MM.1S (cell line): ENCODE results near the gene TMEM86B.

ENCODE experiments used
- DNase-seq: peaks from one replicate; pipeline ENCODE4 v3.0.0-alpha.2; 2015
- H2AFZ ChIP-seq: fragments of 300-600 bp; sonication (generic); 2 replicates; pipeline ENCODE4 v1.6.0; 2016; ENCODE audit warnings: antibody characterized with exemption, low read length
- H3F3A ChIP-seq: fragments of 300-600 bp; sonication (generic); 2 replicates; pipeline ENCODE4 v1.6.1; 2016; ENCODE audit warnings: mild to moderate bottlenecking, antibody characterized with exemption, low read length, moderate library complexity, mixed read lengths; ENCODE audit not compliant: insufficient read depth
- H3K27ac ChIP-seq: fragments of 300-600 bp; sonication (generic); 2 replicates; pipeline ENCODE4 v1.5.1; 2016; ENCODE audit warnings: mild to moderate bottlenecking, low read length
- H3K27me3 ChIP-seq: fragments of 300-600 bp; sonication (generic); replicated peaks from 2 replicates; pipeline ENCODE4 v1.6.0; 2016; ENCODE audit warnings: low read length; ENCODE audit not compliant: insufficient read depth
- H3K36me3 ChIP-seq: fragments of 300-600 bp; sonication (generic); replicated peaks from 2 replicates; pipeline ENCODE4 v1.6.1; 2016; ENCODE audit warnings: mild to moderate bottlenecking, low read length, mixed read lengths; ENCODE audit not compliant: insufficient read depth
- H3K4me1 ChIP-seq: fragments of 300-600 bp; sonication (generic); 2 replicates; pipeline ENCODE4 v1.6.1; 2016; ENCODE audit warnings: low read length, mixed read lengths
- H3K4me2 ChIP-seq: fragments of 300-600 bp; sonication (generic); 2 replicates; pipeline ENCODE4 v1.6.0; 2016; ENCODE audit warnings: low read depth, low read length
- H3K4me3 ChIP-seq: fragments of 300-600 bp; sonication (generic); 2 replicates; pipeline ENCODE4 v1.5.1; 2016; ENCODE audit warnings: low read length, mixed read lengths
- H3K79me2 ChIP-seq: fragments of 300-600 bp; sonication (generic); 2 replicates; pipeline ENCODE4 v1.6.1; 2016; ENCODE audit warnings: mixed run types, low read length, mixed read lengths
- H3K9ac ChIP-seq: fragments of 300-600 bp; sonication (generic); 2 replicates; pipeline ENCODE4 v1.6.1; 2016; ENCODE audit warnings: low read length, mixed read lengths
- H3K9me2 ChIP-seq: fragments of 300-600 bp; sonication (generic); replicated peaks from 2 replicates; pipeline ENCODE4 v1.6.1; 2016; ENCODE audit warnings: mild to moderate bottlenecking, low read length, mixed read lengths; ENCODE audit not compliant: insufficient read depth
- H3K9me3 ChIP-seq: fragments of 300-600 bp; sonication (generic); replicated peaks from 2 replicates; pipeline ENCODE4 v1.6.1; 2016; ENCODE audit warnings: mild to moderate bottlenecking, low read length, mixed read lengths; ENCODE audit not compliant: insufficient read depth
- H4K20me1 ChIP-seq: fragments of 300-600 bp; sonication (generic); 2 replicates; pipeline ENCODE4 v1.6.1; 2016; ENCODE audit warnings: mild to moderate bottlenecking, low read length, moderate library complexity, mixed read lengths; ENCODE audit not compliant: insufficient read depth
- EZH2 ChIP-seq: fragments of 300-600 bp; sonication (generic); optimal IDR thresholded peaks from 2 replicates; pipeline ENCODE3; 2017; ENCODE audit warnings: low read depth, mild to moderate bottlenecking, antibody characterized with exemption, low read length, mixed read lengths
- EZH2phosphoT487 ChIP-seq: fragments of 300-600 bp; sonication (generic); IDR thresholded peaks from 2 replicates; pipeline ENCODE4 v1.6.1; 2018; ENCODE audit warnings: antibody characterized with exemption, low read length
- TF ChIP-seq, protein P1 (sequence below): fragments of 300-600 bp; sonication (generic); IDR thresholded peaks from 2 replicates; pipeline ENCODE4 v1.5.1; 2016; ENCODE audit warnings: antibody characterized with exemption, low read length, mixed read lengths

TMEM86B gene

DNA sequence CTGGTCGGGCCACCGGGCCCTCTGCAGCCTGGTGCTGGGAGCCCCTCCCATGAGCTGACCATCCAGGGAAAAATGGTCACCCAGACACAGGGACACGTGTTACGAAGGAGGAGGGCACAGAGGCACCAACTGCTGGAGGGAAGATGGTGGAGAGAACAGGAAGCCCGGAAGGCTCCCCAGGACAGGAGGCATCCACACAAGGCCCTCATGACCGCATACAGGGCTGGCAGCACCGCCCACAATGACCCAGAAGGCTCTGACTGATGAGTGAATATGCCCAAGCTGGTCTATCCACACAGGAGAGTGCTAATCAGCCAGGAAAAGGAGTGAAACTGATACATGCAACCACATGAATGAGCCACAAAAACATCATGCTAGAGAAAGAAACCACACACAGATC lies 14.0 kb upstream of the TMEM86B start:
- no peak overlapping the region for H2AFZ ChIP-seq
- H3K9me2 ChIP-seq = no peaks in the 10 kb centered on the region
- peaks cover 79% of the 10 kb centered on the region for H3K79me2 ChIP-seq
- H3K27ac ChIP-seq = no peak overlapping the region
- peaks cover 4% of the 10 kb centered on the region; the same call in 1 of the 2 replicates for H3F3A ChIP-seq
- no peaks in the 10 kb centered on the region for H3K4me1 ChIP-seq
- H3K36me3 ChIP-seq = peaks cover 7% of the 10 kb centered on the region
- DNase-seq = no peak
- no peak overlapping the region for H3K4me2 ChIP-seq
- H3K9me3 ChIP-seq = no peaks in the 10 kb centered on the region
- TF ChIP-seq EZH2phosphoT487 = no peak
- no peak for TF ChIP-seq EZH2
- TF ChIP-seq, protein P1, sequence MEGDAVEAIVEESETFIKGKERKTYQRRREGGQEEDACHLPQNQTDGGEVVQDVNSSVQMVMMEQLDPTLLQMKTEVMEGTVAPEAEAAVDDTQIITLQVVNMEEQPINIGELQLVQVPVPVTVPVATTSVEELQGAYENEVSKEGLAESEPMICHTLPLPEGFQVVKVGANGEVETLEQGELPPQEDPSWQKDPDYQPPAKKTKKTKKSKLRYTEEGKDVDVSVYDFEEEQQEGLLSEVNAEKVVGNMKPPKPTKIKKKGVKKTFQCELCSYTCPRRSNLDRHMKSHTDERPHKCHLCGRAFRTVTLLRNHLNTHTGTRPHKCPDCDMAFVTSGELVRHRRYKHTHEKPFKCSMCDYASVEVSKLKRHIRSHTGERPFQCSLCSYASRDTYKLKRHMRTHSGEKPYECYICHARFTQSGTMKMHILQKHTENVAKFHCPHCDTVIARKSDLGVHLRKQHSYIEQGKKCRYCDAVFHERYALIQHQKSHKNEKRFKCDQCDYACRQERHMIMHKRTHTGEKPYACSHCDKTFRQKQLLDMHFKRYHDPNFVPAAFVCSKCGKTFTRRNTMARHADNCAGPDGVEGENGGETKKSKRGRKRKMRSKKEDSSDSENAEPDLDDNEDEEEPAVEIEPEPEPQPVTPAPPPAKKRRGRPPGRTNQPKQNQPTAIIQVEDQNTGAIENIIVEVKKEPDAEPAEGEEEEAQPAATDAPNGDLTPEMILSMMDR = no peak
- no peak overlapping the region for H3K9ac ChIP-seq
- H3K27me3 ChIP-seq = no peaks in the 10 kb centered on the region
- no peak overlapping the region for H3K4me3 ChIP-seq
- H4K20me1 ChIP-seq = peaks cover 13% of the 10 kb centered on the region

DNA sequence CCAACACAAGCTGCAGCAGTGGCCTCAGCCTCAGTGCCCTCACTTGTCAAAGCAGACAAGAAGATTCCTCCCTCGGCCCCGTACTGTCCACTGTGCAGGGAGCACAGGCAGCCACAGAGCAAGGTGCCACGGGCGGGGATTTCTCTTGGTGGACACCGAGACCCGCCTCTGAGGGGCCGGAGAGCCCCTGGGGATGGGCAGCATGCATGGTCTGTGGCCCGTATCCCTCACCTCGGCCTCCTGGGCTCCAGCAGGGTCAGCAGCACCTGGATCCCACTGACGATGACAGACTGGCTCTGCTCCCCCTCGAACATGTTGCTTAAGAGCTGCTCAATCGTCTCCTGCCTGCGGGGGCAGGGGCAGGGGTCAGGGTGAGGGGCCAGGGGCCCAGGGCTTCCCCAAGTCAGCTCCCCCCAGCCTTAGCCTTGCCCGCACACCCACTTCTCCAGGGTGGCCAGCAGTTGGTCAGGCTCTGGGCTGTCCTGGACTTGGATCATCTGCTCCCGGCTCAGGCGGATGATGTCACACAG lies 13.4 kb upstream of the TMEM86B start:
- H3K9me2 ChIP-seq = no peaks in the 10 kb centered on the region
- H3K27ac ChIP-seq = no peak overlapping the region
- no peak overlapping the region for H3K4me2 ChIP-seq
- no peaks in the 10 kb centered on the region for H3K9me3 ChIP-seq
- DNase-seq = no peak
- H2AFZ ChIP-seq = no peak overlapping the region
- H3F3A ChIP-seq = peaks cover 4% of the 10 kb centered on the region; the same call in 1 of the 2 replicates
- peaks cover 10% of the 10 kb centered on the region for H3K36me3 ChIP-seq
- H3K4me3 ChIP-seq = no peak overlapping the region
- H3K9ac ChIP-seq = no peak overlapping the region
- no peaks in the 10 kb centered on the region for H3K27me3 ChIP-seq
- TF ChIP-seq EZH2 (no peak), EZH2phosphoT487 (no peak)
- TF ChIP-seq, protein P1 = no peak
- H3K79me2 ChIP-seq = peaks cover 79% of the 10 kb centered on the region
- peaks cover 8% of the 10 kb centered on the region for H4K20me1 ChIP-seq
- H3K4me1 ChIP-seq = no peaks in the 10 kb centered on the region

DNA sequence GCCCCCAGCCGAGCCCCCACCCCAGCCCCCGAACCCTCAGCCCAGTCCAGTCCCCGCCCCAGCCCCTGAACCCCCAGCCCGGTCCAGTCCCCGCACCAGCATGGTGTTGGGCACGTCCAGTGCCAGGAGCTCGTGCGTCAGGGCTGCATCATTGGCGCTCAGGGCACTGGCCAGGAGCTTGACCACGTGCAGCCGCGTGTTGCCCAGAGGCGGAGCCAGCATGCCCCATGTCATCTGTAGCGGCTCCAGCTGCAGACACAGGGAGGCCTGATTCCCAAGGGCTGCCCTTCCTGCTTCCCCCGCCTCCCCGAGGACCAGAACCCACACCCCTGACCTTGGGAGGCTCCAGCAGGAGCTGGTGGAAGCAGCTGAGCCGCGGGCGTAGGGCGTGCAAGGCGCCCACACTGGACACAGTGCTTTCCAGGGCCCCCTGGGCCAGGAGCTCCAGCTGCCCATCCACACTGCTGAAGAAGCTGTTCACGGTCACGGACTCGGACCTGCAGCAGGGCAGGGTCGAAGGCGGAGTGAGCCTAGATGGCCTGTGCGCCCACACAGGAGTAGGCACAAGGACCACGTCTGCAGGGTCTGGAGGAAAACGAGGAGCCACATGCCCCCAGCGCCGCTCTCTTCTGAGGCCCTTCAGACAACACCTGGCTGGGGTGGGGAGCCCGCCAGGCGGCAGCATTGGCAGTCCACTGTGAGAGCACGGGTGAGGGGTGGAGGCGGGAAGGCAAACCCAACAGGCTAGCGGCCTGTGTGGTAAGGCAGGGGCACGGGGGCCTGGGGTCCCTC lies 12.8 kb upstream of the TMEM86B start:
- Histone ChIP-seq H3K36me3 (peaks cover 14% of the 10 kb centered on the region), H3K27me3 (no peaks in the 10 kb centered on the region), H4K20me1 (0 out of 2 replicates have a peak, but pooled peaks cover 2% of the 10 kb centered on the region), H3K9me2 (no peaks in the 10 kb centered on the region), H3F3A (peaks cover 4% of the 10 kb centered on the region; the same call in 1 of the 2 replicates), H3K9me3 (no peaks in the 10 kb centered on the region), H3K4me3 (no peak overlapping the region), H3K4me2 (no peak overlapping the region), H3K9ac (no peak overlapping the region), H2AFZ (no peak overlapping the region), H3K79me2 (peaks cover 72% of the 10 kb centered on the region), H3K4me1 (no peaks in the 10 kb centered on the region), H3K27ac (no peak overlapping the region)
- no peak for DNase-seq
- TF ChIP-seq, protein P1 = no peak
- TF ChIP-seq EZH2 (no peak), EZH2phosphoT487 (no peak)
